Lower leg skin (tissue), 3 donors: ENCODE results near the gene ELOF1.

Experiments used
- POLR2A ChIP-seq, 2 donors: fragments of 450-650 bp; IDR thresholded peaks; one replicate each; pipeline ENCODE4 v1.6.1; 2016 to 2017; ENCODE audit warnings: antibody characterized with exemption in 2 of 2, mild to moderate bottlenecking in 1 of 2, moderate library complexity in 1 of 2
- TF ChIP-seq, protein P1 (sequence below), 3 donors: fragments of 450-650 bp; IDR thresholded peaks; one replicate each; pipeline ENCODE4 v1.5.1; 2016; ENCODE audit warnings: antibody characterized with exemption in 3 of 3, mild to moderate bottlenecking in 3 of 3, moderate library complexity in 2 of 3

- TF ChIP-seq, protein P1, sequence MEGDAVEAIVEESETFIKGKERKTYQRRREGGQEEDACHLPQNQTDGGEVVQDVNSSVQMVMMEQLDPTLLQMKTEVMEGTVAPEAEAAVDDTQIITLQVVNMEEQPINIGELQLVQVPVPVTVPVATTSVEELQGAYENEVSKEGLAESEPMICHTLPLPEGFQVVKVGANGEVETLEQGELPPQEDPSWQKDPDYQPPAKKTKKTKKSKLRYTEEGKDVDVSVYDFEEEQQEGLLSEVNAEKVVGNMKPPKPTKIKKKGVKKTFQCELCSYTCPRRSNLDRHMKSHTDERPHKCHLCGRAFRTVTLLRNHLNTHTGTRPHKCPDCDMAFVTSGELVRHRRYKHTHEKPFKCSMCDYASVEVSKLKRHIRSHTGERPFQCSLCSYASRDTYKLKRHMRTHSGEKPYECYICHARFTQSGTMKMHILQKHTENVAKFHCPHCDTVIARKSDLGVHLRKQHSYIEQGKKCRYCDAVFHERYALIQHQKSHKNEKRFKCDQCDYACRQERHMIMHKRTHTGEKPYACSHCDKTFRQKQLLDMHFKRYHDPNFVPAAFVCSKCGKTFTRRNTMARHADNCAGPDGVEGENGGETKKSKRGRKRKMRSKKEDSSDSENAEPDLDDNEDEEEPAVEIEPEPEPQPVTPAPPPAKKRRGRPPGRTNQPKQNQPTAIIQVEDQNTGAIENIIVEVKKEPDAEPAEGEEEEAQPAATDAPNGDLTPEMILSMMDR (IDR thresholded peaks at IDR 0.05) = no peak
- TF ChIP-seq POLR2A (IDR thresholded peaks at IDR 0.05) = no peak
These were observed 8.8 kb downstream of the ELOF1 start for GRCh38 chr19:11550265-11550664.
